Measurements from ENCODE around the gene MYO6.
A peak's percentile ranks its signal among the peaks of the same experiment; 100 is the strongest.
"Not testable (repeated sequence)": the region's sequence is repeated elsewhere in the genome, so short reads cannot be mapped to it uniquely, and the experiment has no call there.

Gene MYO6

GRCh38 chr6:75893776-75894152 is 144.7 kb downstream of the MYO6 start:
- DNase-seq: no peak

GRCh38 chr6:75896526-75896925 is 147.5 kb downstream of the MYO6 start:
- no peak for DNase-seq

- not testable (repeated sequence) for DNase-seq
Observed at GRCh38 chr6:75900216-75900615, 151.2 kb downstream of the MYO6 start.

- DNase-seq: not testable (repeated sequence)
Observed at GRCh38 chr6:75905129-75905528, 156.1 kb downstream of the MYO6 start.

GRCh38 chr6:75906871-75907270 is 157.8 kb downstream of the MYO6 start:
- DNase-seq: no peak

GRCh38 chr6:75907444-75907843 is 158.4 kb downstream of the MYO6 start:
- no peak for DNase-seq

GRCh38 chr6:75913040-75913439 is 164.0 kb downstream of the MYO6 start:
- no peak for DNase-seq

- DNase-seq: no peak
Observed at GRCh38 chr6:75922226-75922625, 173.2 kb downstream of the MYO6 start.

- DNase-seq: no peak
Observed at GRCh38 chr6:75926293-75927168, 177.5 kb downstream of the MYO6 start.

- no peak for DNase-seq
Observed at GRCh38 chr6:75931011-75931680, 182.1 kb downstream of the MYO6 start.

GRCh38 chr6:75932067-75932466 is 183.0 kb downstream of the MYO6 start:
- peak; percentile 44 for DNase-seq

- no peak for DNase-seq
Observed at GRCh38 chr6:75933387-75933975, 184.4 kb downstream of the MYO6 start.

GRCh38 chr6:75934643-75935472 is 185.8 kb downstream of the MYO6 start:
- DNase-seq: peak; percentile 35

- DNase-seq: no peak
Observed at GRCh38 chr6:75935473-75935793, 186.4 kb downstream of the MYO6 start.

- no peak for DNase-seq
Observed at GRCh38 chr6:75936682-75937081, 187.6 kb downstream of the MYO6 start.

GRCh38 chr6:75937846-75938245 is 188.8 kb downstream of the MYO6 start:
- no peak for DNase-seq

GRCh38 chr6:75940564-75940963 is 191.5 kb downstream of the MYO6 start:
- DNase-seq: no peak

GRCh38 chr6:75941509-75941908 is 192.5 kb downstream of the MYO6 start:
- no peak for DNase-seq

GRCh38 chr6:75943381-75943780 is 194.3 kb downstream of the MYO6 start:
- DNase-seq: peak; percentile 9

- no peak for DNase-seq
Observed at GRCh38 chr6:75946146-75946831, 197.2 kb downstream of the MYO6 start.

- DNase-seq: no peak
Observed at GRCh38 chr6:75947935-75948334, 198.9 kb downstream of the MYO6 start.

GRCh38 chr6:75952128-75952527 is 203.1 kb downstream of the MYO6 start:
- no peak for DNase-seq

- DNase-seq: no peak
Observed at GRCh38 chr6:75963569-75963968, 214.5 kb downstream of the MYO6 start.

Measured in SHP77 treated with DMSO at 0.1 percent for 48 hours (cell line).